HL-60/S4 (cell line): Measurements from ENCODE around the gene FAP.

ENCODE experiments used
- in situ Hi-C: fragments of 300-500 bp; cut with MboI; formaldehyde crosslinking; loops from 2 replicates; pipeline ENCODE4 v1.14.3; 2022; ENCODE audit warnings: low sequenced_read_pairs

FAP gene

GRCh38 chr2:162243294-162243693, at the start of gene FAP:
TSS of gene FAP (minus strand) at chr2:162243445. CDS start at chr2:162243327, 118 bp downstream.
- in situ Hi-C loops = no loop called here

GRCh38 chr2:162291748-162292147, 48.5 kb upstream of the FAP start:
- in situ Hi-C loops = loop anchor here (10.0 kb wide), 1 partner anchor 137 kb away; the partner anchor contains the start of gene GCG

- in situ Hi-C loops = no loop called here
Observed at GRCh38 chr2:162282765-162283425, 39.6 kb upstream of the FAP start.

- in situ Hi-C loops = no loop called here
Observed at GRCh38 chr2:162280654-162281053, 37.4 kb upstream of the FAP start.

- in situ Hi-C loops = no loop called here
Observed at GRCh38 chr2:162277381-162277780, 34.1 kb upstream of the FAP start.

- in situ Hi-C loops = no loop called here
Observed at GRCh38 chr2:162267996-162268395, 24.8 kb upstream of the FAP start.

- in situ Hi-C loops = no loop called here
Observed at GRCh38 chr2:162267496-162267895, 24.3 kb upstream of the FAP start.

GRCh38 chr2:162266460-162266760, 23.2 kb upstream of the FAP start:
- in situ Hi-C loops = no loop called here

- in situ Hi-C loops = no loop called here
Observed at GRCh38 chr2:162265666-162266459, 22.6 kb upstream of the FAP start.

- in situ Hi-C loops = no loop called here
Observed at GRCh38 chr2:162261032-162261945, 18.0 kb upstream of the FAP start.

- in situ Hi-C loops = no loop called here
Observed at GRCh38 chr2:162258686-162259085, 15.4 kb upstream of the FAP start.

- in situ Hi-C loops = no loop called here
Observed at GRCh38 chr2:162258169-162258568, 14.9 kb upstream of the FAP start.

GRCh38 chr2:162257425-162257824, 14.2 kb upstream of the FAP start:
- in situ Hi-C loops = no loop called here

GRCh38 chr2:162256591-162256991, 13.3 kb upstream of the FAP start:
- in situ Hi-C loops = no loop called here

- in situ Hi-C loops = no loop called here
Observed at GRCh38 chr2:162254236-162254871, 11.1 kb upstream of the FAP start.

GRCh38 chr2:162253435-162253834, 10.2 kb upstream of the FAP start:
- in situ Hi-C loops = no loop called here

- in situ Hi-C loops = no loop called here
Observed at GRCh38 chr2:162252153-162252552, 8.9 kb upstream of the FAP start.

GRCh38 chr2:162245781-162246180, 2.5 kb upstream of the FAP start:
- in situ Hi-C loops = no loop called here

- in situ Hi-C loops = no loop called here
Observed at GRCh38 chr2:162245061-162245460, 1.8 kb upstream of the FAP start.

- in situ Hi-C loops = no loop called here
Observed at GRCh38 chr2:162244541-162245031, 1.3 kb upstream of the FAP start.

GRCh38 chr2:162243715-162244114, 470 bp upstream of the FAP start:
- in situ Hi-C loops = no loop called here
